Activated naive CD8-positive, alpha-beta T cell treated with anti-CD3 and anti-CD28 coated beads, Interleukin-2, amount 10 ng/mL, durations not matched to agents 7 days and 5 days (primary cell): ENCODE measurements around the gene SMC1A. TPM values are rescaled to one million over a fixed set of nuclear protein-coding genes. Genes with fewer than 3 reads are reported as not detected.

Experiments used
- ATAC-seq: fragments of 150-1000 bp; cut with Tn5 transposase; one replicate; pipeline ENCODE4 v1.10.0; 2021; ENCODE audit warnings: low read depth, moderate library complexity
- POLR2A ChIA-PET: fragments of 350-600 bp; sonication (Branson Sonifier 250); formaldehyde crosslinking; loops from one replicate; lab custom pipeline; 2021; ENCODE audit warnings: antibody characterized with exemption; lab: Charles Lee
- DNase-seq: peaks from one replicate; pipeline ENCODE4 v3.0.0; 2021
- H3K27ac Mint-ChIP-seq: one replicate; pipeline ENCODE4 v1.8.0; 2022; ENCODE audit warnings: mild to moderate bottlenecking, mixed read lengths
- H3K27me3 Mint-ChIP-seq: one replicate; pipeline ENCODE4 v1.8.0; 2022; ENCODE audit warnings: mild to moderate bottlenecking, moderate library complexity, mixed read lengths
- H3K36me3 Mint-ChIP-seq: one replicate; pipeline ENCODE4 v1.8.0; 2021; ENCODE audit warnings: mild to moderate bottlenecking, mixed read lengths
- H3K4me1 Mint-ChIP-seq: one replicate; pipeline ENCODE4 v1.8.0; 2021; ENCODE audit warnings: mixed read lengths
- H3K4me3 Mint-ChIP-seq: one replicate; pipeline ENCODE4 v1.8.0; 2022; ENCODE audit warnings: mild to moderate bottlenecking, moderate library complexity, mixed read lengths
- H3K9me3 Mint-ChIP-seq: one replicate; pipeline ENCODE4 v1.8.0; 2021; ENCODE audit warnings: mixed read lengths
- microRNA-seq: library from miRNA; unstranded; fragments of <30 nt; microRNA quantifications from one replicate; pipeline ENCODE4 v1.2.0, GENCODE V29; 2022
- total RNA-seq, 2 experiments: library from RNA; stranded (reverse); gene quantifications; one replicate each; pipeline ENCODE4 v1.2.3, GENCODE V29; 2021

Gene SMC1A
- total RNA-seq, 2 experiments from 2014 or later = 117 TPM

- no peak overlapping the region for H3K4me3 Mint-ChIP-seq
- peaks cover 3% of the 10 kb centered on the region for H3K27me3 Mint-ChIP-seq
- DNase-seq = no peak
- no peaks in the 10 kb centered on the region for H3K36me3 Mint-ChIP-seq
- no peaks in the 10 kb centered on the region for H3K4me1 Mint-ChIP-seq
- ATAC-seq = no peak
- H3K9me3 Mint-ChIP-seq = no peaks in the 10 kb centered on the region
- no peak overlapping the region for H3K27ac Mint-ChIP-seq
- POLR2A ChIA-PET = no interaction called here
Measured at GRCh38 chrX:53356186-53356585, 66.3 kb downstream of the SMC1A start.

- Mint-ChIP-seq H3K4me3 (no peak overlapping the region), H3K27ac (no peak overlapping the region), H3K9me3 (no peaks in the 10 kb centered on the region), H3K36me3 (no peaks in the 10 kb centered on the region), H3K4me1 (no peaks in the 10 kb centered on the region), H3K27me3 (peaks cover 5% of the 10 kb centered on the region)
- ATAC-seq (no peak), DNase-seq (no peak)
- POLR2A ChIA-PET = no interaction called here
Measured at GRCh38 chrX:53354669-53355068, 67.8 kb downstream of the SMC1A start.

GRCh38 chrX:53347948-53348347 is 74.5 kb downstream of the SMC1A start:
- Mint-ChIP-seq H3K9me3 (no peaks in the 10 kb centered on the region), H3K27ac (no peak overlapping the region), H3K36me3 (no peaks in the 10 kb centered on the region), H3K4me1 (no peaks in the 10 kb centered on the region), H3K27me3 (peaks cover 2% of the 10 kb centered on the region), H3K4me3 (no peak overlapping the region)
- no peak for DNase-seq
- ATAC-seq = no peak
- POLR2A ChIA-PET = no interaction called here

GRCh38 chrX:53340852-53341645 is 81.4 kb downstream of the SMC1A start:
- no peaks in the 10 kb centered on the region for H3K36me3 Mint-ChIP-seq
- no peaks in the 10 kb centered on the region for H3K9me3 Mint-ChIP-seq
- no peak overlapping the region for H3K27ac Mint-ChIP-seq
- POLR2A ChIA-PET = no interaction called here
- H3K4me1 Mint-ChIP-seq = no peaks in the 10 kb centered on the region
- DNase-seq = no peak
- no peak for ATAC-seq
- H3K27me3 Mint-ChIP-seq = peaks cover 2% of the 10 kb centered on the region
- no peak overlapping the region for H3K4me3 Mint-ChIP-seq

GRCh38 chrX:53337101-53337500 is 85.4 kb downstream of the SMC1A start:
- Mint-ChIP-seq H3K4me3 (no peak overlapping the region), H3K27me3 (peaks cover 16% of the 10 kb centered on the region), H3K27ac (no peak overlapping the region), H3K9me3 (no peaks in the 10 kb centered on the region), H3K36me3 (no peaks in the 10 kb centered on the region), H3K4me1 (no peaks in the 10 kb centered on the region)
- POLR2A ChIA-PET = no interaction called here
- ATAC-seq (no peak), DNase-seq (no peak)

- Mint-ChIP-seq H3K27ac (no peak overlapping the region), H3K9me3 (no peaks in the 10 kb centered on the region), H3K36me3 (no peaks in the 10 kb centered on the region), H3K27me3 (peaks cover 22% of the 10 kb centered on the region), H3K4me3 (no peak overlapping the region), H3K4me1 (no peaks in the 10 kb centered on the region)
- DNase-seq = no peak
- POLR2A ChIA-PET = no interaction called here
- ATAC-seq = no peak
Measured at GRCh38 chrX:53333853-53334252, 88.6 kb downstream of the SMC1A start.

GRCh38 chrX:53332204-53332603 is 90.2 kb downstream of the SMC1A start:
- H3K4me1 Mint-ChIP-seq = no peaks in the 10 kb centered on the region
- DNase-seq (no peak), ATAC-seq (no peak)
- peaks cover 34% of the 10 kb centered on the region for H3K27me3 Mint-ChIP-seq
- H3K36me3 Mint-ChIP-seq = no peaks in the 10 kb centered on the region
- POLR2A ChIA-PET = no interaction called here
- H3K9me3 Mint-ChIP-seq = no peaks in the 10 kb centered on the region
- no peak overlapping the region for H3K4me3 Mint-ChIP-seq
- no peak overlapping the region for H3K27ac Mint-ChIP-seq

GRCh38 chrX:53330331-53330730 is 92.1 kb downstream of the SMC1A start:
- Mint-ChIP-seq H3K4me1 (no peaks in the 10 kb centered on the region), H3K4me3 (no peak overlapping the region), H3K27ac (no peak overlapping the region), H3K9me3 (no peaks in the 10 kb centered on the region), H3K36me3 (no peaks in the 10 kb centered on the region), H3K27me3 (peaks cover 46% of the 10 kb centered on the region)
- DNase-seq (no peak), ATAC-seq (no peak)
- POLR2A ChIA-PET = no interaction called here

- H3K9me3 Mint-ChIP-seq = no peaks in the 10 kb centered on the region
- no peak for DNase-seq
- H3K36me3 Mint-ChIP-seq = no peaks in the 10 kb centered on the region
- H3K4me3 Mint-ChIP-seq = no peak overlapping the region
- H3K27ac Mint-ChIP-seq = no peak overlapping the region
- peaks cover 58% of the 10 kb centered on the region for H3K27me3 Mint-ChIP-seq
- H3K4me1 Mint-ChIP-seq = peaks cover 6% of the 10 kb centered on the region
- POLR2A ChIA-PET = no interaction called here
- no peak for ATAC-seq
Measured at GRCh38 chrX:53324803-53325202, 97.7 kb downstream of the SMC1A start.

Small RNA genes within 50 kb of the gene (microRNA-seq; reads per million reads assigned to microRNA genes)
- gene MIR6857 = not detected

Other genes with a start within 250 kb of the SMC1A start
- 100 to 1,000 TPM in 1 of 2 experiments, 10 to 100 TPM in 1; 97.8 to 108 TPM for gene KDM5C, start 197.4 kb downstream of the SMC1A start, total RNA-seq
- gene IQSEC2, start 141.1 kb downstream of the SMC1A start, total RNA-seq = under 1 TPM; 0.82 to 0.83 TPM
- gene RIBC1, start 219 bp upstream of the SMC1A start, total RNA-seq = 1 to 10 TPM; 1.2 to 1.4 TPM
- 10 to 100 TPM; 64.3 to 68.2 TPM for gene HSD17B10, start 11.7 kb upstream of the SMC1A start, total RNA-seq